Tibial artery (tissue), 4 donors: ENCODE data around the gene COL28A1.

Experiments used
- DNase-seq, 2 donors: peaks; one replicate each; pipeline ENCODE4 v3.0.0-alpha.2; 2019
- H3K27ac ChIP-seq, 2 donors: fragments of 200-600 bp; sonication (generic) in 1 of 2; 1 replicate in 1 of 2; 2 replicates in 1 of 2; pipeline ENCODE4 v1.5.1; 2018 to 2019; ENCODE audit warnings: mild to moderate bottlenecking in 1 of 2
- H3K27me3 ChIP-seq, 2 donors: fragments of 200-600 bp; sonication (generic) in 1 of 2; one replicate each; pipeline versions ENCODE4 v1.5.1 to v1.6.0; 2016 to 2019
- H3K36me3 ChIP-seq, 3 donors: fragments of 200-600 bp; sonication (generic) in 2 of 3; one replicate each; pipeline ENCODE4 v1.5.1; 2016 to 2019; ENCODE audit warnings: mild to moderate bottlenecking in 2 of 3
- H3K4me1 ChIP-seq, 4 donors: fragments of 200-600 bp; sonication (generic) in 2 of 4; 1 replicate in 3 of 4; 2 replicates in 1 of 4; pipeline ENCODE4 v1.5.1; 2016 to 2019
- H3K4me3 ChIP-seq, 2 donors: fragments of 200-600 bp; sonication (generic) in 1 of 2; 1 replicate in 1 of 2; 2 replicates in 1 of 2; pipeline ENCODE4 v1.5.1; 2018 to 2019; ENCODE audit warnings: mild to moderate bottlenecking in 2 of 2
- H3K9me3 ChIP-seq, 3 donors: fragments of 200-600 bp; sonication (generic) in 1 of 3; one replicate each; pipeline ENCODE4 v1.5.1; 2016 to 2019
- CTCF ChIP-seq, 2 experiments: fragments of 200-600 bp in 1 of 2; fragments of 450-650 bp in 1 of 2; IDR thresholded peaks; one replicate each; pipeline ENCODE4 v1.5.1; 2017 to 2019; ENCODE audit warnings: antibody characterized with exemption in 2 of 2, mild to moderate bottlenecking in 1 of 2, moderate library complexity in 1 of 2
- intact Hi-C: fragments of 100-400 bp; cut with DNase I; formaldehyde crosslinking; loops from one replicate; pipeline ENCODE4 v1.15.0; 2023; ENCODE audit warnings: low total_unique reads

Gene COL28A1

GRCh38 chr7:7505915-7506314 lies 29.8 kb downstream of the COL28A1 start:
- intact Hi-C loops = no loop called here
- Histone ChIP-seq H3K4me1 (no peaks in the 10 kb centered on the region), H3K36me3 (no peaks in the 10 kb centered on the region), H3K27ac (no peak overlapping the region), H3K27me3 (no peaks in the 10 kb centered on the region), H3K9me3 (no peaks in the 10 kb centered on the region), H3K4me3 (no peak overlapping the region)
- DNase-seq = no peak
- TF ChIP-seq CTCF (IDR thresholded peaks at IDR 0.05) = no peak

GRCh38 chr7:7504910-7505704 lies 30.6 kb downstream of the COL28A1 start:
- intact Hi-C loops = no loop called here
- H3K27me3 ChIP-seq = no peaks in the 10 kb centered on the region
- H3K27ac ChIP-seq = no peak overlapping the region
- no peak for DNase-seq
- H3K4me3 ChIP-seq = no peak overlapping the region
- no peaks in the 10 kb centered on the region for H3K9me3 ChIP-seq
- no peaks in the 10 kb centered on the region for H3K4me1 ChIP-seq
- no peak for TF ChIP-seq CTCF (IDR thresholded peaks at IDR 0.05)
- no peaks in the 10 kb centered on the region for H3K36me3 ChIP-seq

GRCh38 chr7:7499892-7500291 lies 35.8 kb downstream of the COL28A1 start:
- no peaks in the 10 kb centered on the region for H3K9me3 ChIP-seq
- no peaks in the 10 kb centered on the region for H3K27me3 ChIP-seq
- TF ChIP-seq CTCF (IDR thresholded peaks at IDR 0.05) = no peak
- no peaks in the 10 kb centered on the region for H3K4me1 ChIP-seq
- H3K4me3 ChIP-seq = no peak overlapping the region
- H3K36me3 ChIP-seq = no peaks in the 10 kb centered on the region
- no peak overlapping the region for H3K27ac ChIP-seq
- DNase-seq = no peak
- intact Hi-C loops = no loop called here

GRCh38 chr7:7498856-7499255 lies 36.8 kb downstream of the COL28A1 start:
- no peak overlapping the region for H3K27ac ChIP-seq
- TF ChIP-seq CTCF (IDR thresholded peaks at IDR 0.05) = no peak
- intact Hi-C loops = no loop called here
- no peak for DNase-seq
- no peaks in the 10 kb centered on the region for H3K36me3 ChIP-seq
- no peaks in the 10 kb centered on the region for H3K9me3 ChIP-seq
- H3K27me3 ChIP-seq = no peaks in the 10 kb centered on the region
- no peaks in the 10 kb centered on the region for H3K4me1 ChIP-seq
- H3K4me3 ChIP-seq = no peak overlapping the region

- no peaks in the 10 kb centered on the region for H3K9me3 ChIP-seq
- no peaks in the 10 kb centered on the region for H3K27me3 ChIP-seq
- no peak for TF ChIP-seq CTCF (IDR thresholded peaks at IDR 0.05)
- no peaks in the 10 kb centered on the region for H3K36me3 ChIP-seq
- no peak overlapping the region for H3K27ac ChIP-seq
- H3K4me1 ChIP-seq = no peaks in the 10 kb centered on the region
- intact Hi-C loops = no loop called here
- H3K4me3 ChIP-seq = no peak overlapping the region
- DNase-seq = no peak
These were observed 39.4 kb downstream of the COL28A1 start for GRCh38 chr7:7496311-7496710.
